ENCODE results near the gene SLC9A9. TPM values are rescaled to one million over a fixed set of nuclear protein-coding genes. Genes with fewer than 3 reads are reported as not detected.

SLC9A9 gene
- total RNA-seq, 4 donors from 2014 or later: 1.7 to 8.2 (median 3.6) TPM

DNA sequence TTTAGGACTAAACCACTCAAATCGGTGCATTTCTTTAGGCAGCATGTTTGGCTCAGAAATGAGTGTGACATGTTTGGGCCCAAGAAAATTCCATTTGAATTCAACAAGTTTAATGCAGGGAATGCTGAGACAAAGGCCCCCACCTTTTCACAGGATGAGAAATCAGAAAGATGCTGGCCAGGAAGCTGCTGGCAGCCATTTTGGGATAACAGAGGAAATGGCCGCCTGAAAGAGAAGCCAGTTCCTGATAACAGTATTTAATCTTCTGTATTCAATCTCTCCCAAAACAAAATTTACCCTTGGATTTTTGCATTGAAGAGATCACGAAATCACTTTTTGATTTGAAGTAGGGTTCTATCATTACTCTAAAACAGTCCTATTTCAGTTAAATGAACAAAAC is 350.9 kb downstream of the SLC9A9 start:
- in situ Hi-C loops (cut with MboI; ENCODE audit: low sequenced_read_pairs in 4 of 4) (no loop called here), intact Hi-C loops (cut with DNase I; ENCODE audit: low total_unique reads) (no loop called here)
- no peak for DNase-seq
- no peaks in the 10 kb centered on the region for H3K27me3 ChIP-seq
- no peaks in the 10 kb centered on the region for H3K4me1 ChIP-seq
- ATAC-seq: no peak
- H3K36me3 ChIP-seq: no peaks in the 10 kb centered on the region
- no peak overlapping the region for H3K27ac ChIP-seq
- no peaks in the 10 kb centered on the region for H3K9me3 ChIP-seq
- H3K4me3 ChIP-seq: no peak overlapping the region
- TF ChIP-seq, protein P1, sequence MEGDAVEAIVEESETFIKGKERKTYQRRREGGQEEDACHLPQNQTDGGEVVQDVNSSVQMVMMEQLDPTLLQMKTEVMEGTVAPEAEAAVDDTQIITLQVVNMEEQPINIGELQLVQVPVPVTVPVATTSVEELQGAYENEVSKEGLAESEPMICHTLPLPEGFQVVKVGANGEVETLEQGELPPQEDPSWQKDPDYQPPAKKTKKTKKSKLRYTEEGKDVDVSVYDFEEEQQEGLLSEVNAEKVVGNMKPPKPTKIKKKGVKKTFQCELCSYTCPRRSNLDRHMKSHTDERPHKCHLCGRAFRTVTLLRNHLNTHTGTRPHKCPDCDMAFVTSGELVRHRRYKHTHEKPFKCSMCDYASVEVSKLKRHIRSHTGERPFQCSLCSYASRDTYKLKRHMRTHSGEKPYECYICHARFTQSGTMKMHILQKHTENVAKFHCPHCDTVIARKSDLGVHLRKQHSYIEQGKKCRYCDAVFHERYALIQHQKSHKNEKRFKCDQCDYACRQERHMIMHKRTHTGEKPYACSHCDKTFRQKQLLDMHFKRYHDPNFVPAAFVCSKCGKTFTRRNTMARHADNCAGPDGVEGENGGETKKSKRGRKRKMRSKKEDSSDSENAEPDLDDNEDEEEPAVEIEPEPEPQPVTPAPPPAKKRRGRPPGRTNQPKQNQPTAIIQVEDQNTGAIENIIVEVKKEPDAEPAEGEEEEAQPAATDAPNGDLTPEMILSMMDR (IDR thresholded peaks at IDR 0.05 in 4 of 5, conservative IDR thresholded peaks at IDR 0.05 in 1 of 5): no peak
- no peak for TF ChIP-seq POLR2A (IDR thresholded peaks at IDR 0.05)

GRCh38 chr3:143496191-143496590 is 352.1 kb downstream of the SLC9A9 start:
- DNase-seq: no peak
- in situ Hi-C loops (cut with MboI; ENCODE audit: low sequenced_read_pairs in 4 of 4): no loop called here
- intact Hi-C loops (cut with DNase I; ENCODE audit: low total_unique reads): no loop called here
- H3K27me3 ChIP-seq: no peaks in the 10 kb centered on the region
- H3K4me1 ChIP-seq: no peaks in the 10 kb centered on the region
- TF ChIP-seq POLR2A (IDR thresholded peaks at IDR 0.05): no peak
- TF ChIP-seq, protein P1 (IDR thresholded peaks at IDR 0.05 in 4 of 5, conservative IDR thresholded peaks at IDR 0.05 in 1 of 5): no peak
- no peaks in the 10 kb centered on the region for H3K9me3 ChIP-seq
- no peak for ATAC-seq
- no peaks in the 10 kb centered on the region for H3K36me3 ChIP-seq
- H3K27ac ChIP-seq: no peak overlapping the region
- no peak overlapping the region for H3K4me3 ChIP-seq

- TF ChIP-seq POLR2A (IDR thresholded peaks at IDR 0.05): no peak
- TF ChIP-seq, protein P1 (IDR thresholded peaks at IDR 0.05 in 4 of 5, conservative IDR thresholded peaks at IDR 0.05 in 1 of 5): no peak
- Histone ChIP-seq H3K27me3 (no peaks in the 10 kb centered on the region), H3K4me3 (no peak overlapping the region), H3K27ac (no peak overlapping the region), H3K4me1 (no peaks in the 10 kb centered on the region), H3K36me3 (no peaks in the 10 kb centered on the region), H3K9me3 (no peaks in the 10 kb centered on the region)
- intact Hi-C loops (cut with DNase I; ENCODE audit: low total_unique reads) (no loop called here), in situ Hi-C loops (cut with MboI; ENCODE audit: low sequenced_read_pairs in 4 of 4) (no loop called here)
- ATAC-seq (no peak), DNase-seq (no peak)
Observed at GRCh38 chr3:143495527-143495926, 352.7 kb downstream of the SLC9A9 start.

DNA sequence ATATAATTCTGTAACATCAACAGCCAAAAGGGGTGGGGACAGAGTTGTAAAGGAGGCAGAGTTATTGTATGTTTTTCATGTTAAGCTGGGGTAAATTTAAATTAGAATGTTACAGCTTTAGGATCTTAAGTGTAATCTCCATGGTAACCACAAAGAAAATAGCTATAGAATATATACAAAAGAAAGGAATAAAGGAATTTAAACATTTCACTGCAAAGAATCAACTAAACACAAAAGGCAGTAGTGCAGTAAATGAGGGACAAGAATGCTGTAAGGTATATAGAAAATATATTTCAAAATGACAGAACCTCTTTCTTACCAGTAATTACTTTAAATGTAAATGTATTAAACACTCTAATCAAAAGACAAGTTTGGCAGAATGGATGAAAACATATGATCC is 361.7 kb downstream of the SLC9A9 start:
- H3K4me3 ChIP-seq: no peak overlapping the region
- DNase-seq (no peak), ATAC-seq (no peak)
- TF ChIP-seq, protein P1 (IDR thresholded peaks at IDR 0.05 in 4 of 5, conservative IDR thresholded peaks at IDR 0.05 in 1 of 5): no peak
- TF ChIP-seq POLR2A (IDR thresholded peaks at IDR 0.05): no peak
- no peak overlapping the region for H3K27ac ChIP-seq
- H3K4me1 ChIP-seq: no peaks in the 10 kb centered on the region
- in situ Hi-C loops (cut with MboI; ENCODE audit: low sequenced_read_pairs in 4 of 4) (no loop called here), intact Hi-C loops (cut with DNase I; ENCODE audit: low total_unique reads) (no loop called here)
- no peaks in the 10 kb centered on the region for H3K27me3 ChIP-seq
- no peaks in the 10 kb centered on the region for H3K9me3 ChIP-seq
- H3K36me3 ChIP-seq: no peaks in the 10 kb centered on the region

DNA sequence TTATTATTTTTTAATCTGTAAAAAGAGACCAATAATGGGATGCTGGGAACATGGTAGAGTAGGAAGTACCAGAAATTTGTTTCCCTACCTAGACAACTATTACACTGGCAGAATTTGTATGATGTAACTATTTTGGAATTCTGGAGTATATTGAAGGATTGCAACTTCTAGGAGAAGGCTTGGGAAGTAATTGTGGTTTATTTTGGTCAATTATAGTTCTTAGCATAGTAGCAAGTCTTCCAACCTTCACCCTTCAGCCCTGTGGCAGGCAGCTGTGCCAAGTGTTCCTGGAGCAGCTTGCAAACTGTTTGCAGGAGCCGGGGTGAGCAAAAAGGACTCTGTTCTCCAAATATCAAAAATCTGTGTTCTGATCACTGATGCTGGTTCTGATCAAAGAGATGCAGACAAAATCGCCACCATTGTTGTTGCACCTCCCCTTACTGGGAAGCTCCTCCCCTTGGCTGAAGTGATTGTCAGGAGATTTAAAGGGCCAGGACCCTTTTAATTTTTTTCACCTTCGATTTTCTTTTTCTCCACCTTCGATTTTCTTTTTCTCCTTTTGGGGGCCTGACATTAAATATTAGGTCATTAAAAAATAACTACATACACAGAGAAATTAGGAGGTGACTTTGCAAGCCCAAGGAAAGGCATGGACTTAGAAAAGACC is 363.3 kb downstream of the SLC9A9 start:
- H3K36me3 ChIP-seq: no peaks in the 10 kb centered on the region
- intact Hi-C loops (cut with DNase I; ENCODE audit: low total_unique reads) (no loop called here), in situ Hi-C loops (cut with MboI; ENCODE audit: low sequenced_read_pairs in 4 of 4) (no loop called here)
- no peaks in the 10 kb centered on the region for H3K27me3 ChIP-seq
- TF ChIP-seq, protein P1 (IDR thresholded peaks at IDR 0.05 in 4 of 5, conservative IDR thresholded peaks at IDR 0.05 in 1 of 5): no peak
- TF ChIP-seq POLR2A (IDR thresholded peaks at IDR 0.05): no peak
- no peak overlapping the region for H3K27ac ChIP-seq
- H3K4me3 ChIP-seq: no peak overlapping the region
- ATAC-seq: no peak
- no peaks in the 10 kb centered on the region for H3K4me1 ChIP-seq
- H3K9me3 ChIP-seq: no peaks in the 10 kb centered on the region
- no peak for DNase-seq
